ENCODE measurements around the gene CRHR1. TPM values are rescaled to one million over a fixed set of nuclear protein-coding genes. Genes with fewer than 3 reads are reported as not detected.
A peak's percentile ranks its signal among the peaks of the same experiment; 100 is the strongest.

CRHR1 gene
- polyA plus RNA-seq, 1 of the 3 experiments (the other 2 are of a cell fraction), result 0.13 TPM

DNA sequence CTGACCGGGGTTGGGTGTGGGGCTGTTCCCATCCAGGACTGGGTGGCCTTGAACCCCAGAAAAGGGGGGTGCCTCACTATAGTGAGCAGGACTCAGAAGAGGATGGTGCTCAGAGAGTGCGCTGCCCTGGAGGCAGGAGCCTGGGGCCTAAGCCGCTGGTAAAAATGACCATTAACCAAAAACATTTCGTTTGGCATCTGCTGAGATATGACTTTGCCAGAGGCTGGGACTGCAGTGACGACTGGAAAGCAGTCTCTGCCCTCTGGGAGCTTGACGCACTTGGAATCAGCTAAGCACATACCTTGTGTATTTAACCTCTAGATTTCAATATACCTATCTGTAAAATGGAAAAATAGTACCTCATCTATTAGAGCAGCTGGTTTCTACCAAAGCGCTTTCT is 7.2 kb upstream of the CRHR1 start:
- Histone ChIP-seq H3K9me3 (no peaks in the 10 kb centered on the region), H3K79me2 (ENCODE audit: insufficient read depth) (no peaks in the 10 kb centered on the region), H3F3A (replicated peaks; ENCODE audit: insufficient read depth) (peaks cover under 1% of the 10 kb centered on the region), H3K9ac (no peak overlapping the region), H3K4me3 (ENCODE audit: low read depth in 2 of 2, low read length in 1 of 2) (no peak overlapping the region), H3K4me2 (no peak overlapping the region), H3K4me1 (ENCODE audit: control insufficient read depth in 1 of 2, insufficient read depth in 2 of 2, low read depth in 1 of 2, low read length in 1 of 2) (peaks cover 0 to 13% of the 10 kb centered on the region in 2 experiments; a peak in 1 of 4 replicates), H3K9me2 (no peaks in the 10 kb centered on the region), H3K27ac (ENCODE audit: low read depth in 2 of 2, low read length in 1 of 2) (no peak overlapping the region), H4K20me1 (ENCODE audit: insufficient read depth) (no peaks in the 10 kb centered on the region), H3K27me3 (ENCODE audit: insufficient read depth) (no peaks in the 10 kb centered on the region; the same call in none of the 2 replicates), H3K36me3 (replicated peaks in 1 of 2; ENCODE audit: control insufficient read depth in 1 of 2, insufficient read depth in 2 of 2, low read length in 1 of 2) (no peaks in the 10 kb centered on the region), H2AFZ (ENCODE audit: low read depth) (no peak overlapping the region)
- TF ChIP-seq FOSL2 (IDR thresholded peaks at IDR 0.05; ENCODE audit: borderline replicate concordance, low read depth) (no peak), YY1 (IDR thresholded peaks at IDR 0.05; ENCODE audit: low read depth) (no peak), RCOR1 (IDR thresholded peaks at IDR 0.05; ENCODE audit: low read length) (no peak), EZH2phosphoT487 (IDR thresholded peaks at IDR 0.05; ENCODE audit: borderline replicate concordance, low read depth) (no peak), RAD21 (IDR thresholded peaks at IDR 0.05; ENCODE audit: low read length) (no peak), ELF1 (IDR thresholded peaks at IDR 0.05) (no peak), MEF2A (IDR thresholded peaks at IDR 0.05; ENCODE audit: borderline replicate concordance, low read depth) (no peak), MXI1 (IDR thresholded peaks at IDR 0.05; ENCODE audit: low read depth, low read length) (no peak)
- TF ChIP-seq, protein P1, sequence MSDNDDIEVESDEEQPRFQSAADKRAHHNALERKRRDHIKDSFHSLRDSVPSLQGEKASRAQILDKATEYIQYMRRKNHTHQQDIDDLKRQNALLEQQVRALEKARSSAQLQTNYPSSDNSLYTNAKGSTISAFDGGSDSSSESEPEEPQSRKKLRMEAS (IDR thresholded peaks at IDR 0.05; ENCODE audit: low read depth), result no peak
- ChIA-PET POLR2A (no interaction called here), CTCF (interaction anchor here (2.0 to 11.0 kb wide), 2 partner anchors 55 to 75 kb away, joined by 8 to 164 read pairs; no protein-coding TSS in a partner anchor)
- DNase-seq, result no peak
- WGBS (ENCODE audit: low lambda C conversion rate), result 55% methylated on average over 7 of the region's 7 CpGs

DNA sequence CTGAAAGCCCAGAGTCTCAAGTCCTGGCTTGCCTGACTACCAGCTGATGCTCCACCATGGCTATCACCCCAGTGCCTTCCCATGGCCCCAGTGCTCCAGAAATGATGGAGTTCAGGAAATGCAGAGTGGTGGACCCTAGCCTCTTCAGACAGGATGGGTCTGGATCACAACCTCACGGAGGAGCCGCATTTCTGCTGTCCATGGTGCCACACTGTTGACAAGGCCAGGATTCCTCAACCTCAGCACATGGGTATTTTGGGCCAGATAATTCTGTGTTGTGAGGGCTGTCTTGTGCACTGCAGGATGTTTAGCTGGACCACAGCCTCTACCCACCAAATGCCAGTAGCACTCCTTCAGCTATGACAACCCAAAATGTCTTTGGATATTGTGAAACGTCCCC is 6.7 kb upstream of the CRHR1 start:
- no peak for DNase-seq
- TF ChIP-seq, protein P2, sequence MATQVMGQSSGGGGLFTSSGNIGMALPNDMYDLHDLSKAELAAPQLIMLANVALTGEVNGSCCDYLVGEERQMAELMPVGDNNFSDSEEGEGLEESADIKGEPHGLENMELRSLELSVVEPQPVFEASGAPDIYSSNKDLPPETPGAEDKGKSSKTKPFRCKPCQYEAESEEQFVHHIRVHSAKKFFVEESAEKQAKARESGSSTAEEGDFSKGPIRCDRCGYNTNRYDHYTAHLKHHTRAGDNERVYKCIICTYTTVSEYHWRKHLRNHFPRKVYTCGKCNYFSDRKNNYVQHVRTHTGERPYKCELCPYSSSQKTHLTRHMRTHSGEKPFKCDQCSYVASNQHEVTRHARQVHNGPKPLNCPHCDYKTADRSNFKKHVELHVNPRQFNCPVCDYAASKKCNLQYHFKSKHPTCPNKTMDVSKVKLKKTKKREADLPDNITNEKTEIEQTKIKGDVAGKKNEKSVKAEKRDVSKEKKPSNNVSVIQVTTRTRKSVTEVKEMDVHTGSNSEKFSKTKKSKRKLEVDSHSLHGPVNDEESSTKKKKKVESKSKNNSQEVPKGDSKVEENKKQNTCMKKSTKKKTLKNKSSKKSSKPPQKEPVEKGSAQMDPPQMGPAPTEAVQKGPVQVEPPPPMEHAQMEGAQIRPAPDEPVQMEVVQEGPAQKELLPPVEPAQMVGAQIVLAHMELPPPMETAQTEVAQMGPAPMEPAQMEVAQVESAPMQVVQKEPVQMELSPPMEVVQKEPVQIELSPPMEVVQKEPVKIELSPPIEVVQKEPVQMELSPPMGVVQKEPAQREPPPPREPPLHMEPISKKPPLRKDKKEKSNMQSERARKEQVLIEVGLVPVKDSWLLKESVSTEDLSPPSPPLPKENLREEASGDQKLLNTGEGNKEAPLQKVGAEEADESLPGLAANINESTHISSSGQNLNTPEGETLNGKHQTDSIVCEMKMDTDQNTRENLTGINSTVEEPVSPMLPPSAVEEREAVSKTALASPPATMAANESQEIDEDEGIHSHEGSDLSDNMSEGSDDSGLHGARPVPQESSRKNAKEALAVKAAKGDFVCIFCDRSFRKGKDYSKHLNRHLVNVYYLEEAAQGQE (IDR thresholded peaks at IDR 0.05; ENCODE audit: low read depth, low read length), result peak; percentile 89
- no peak for TF ChIP-seq ZBTB33 (IDR thresholded peaks at IDR 0.05; ENCODE audit: borderline replicate concordance, low read depth)
- ChIA-PET CTCF (interaction anchor here (2.0 to 11.0 kb wide), 2 partner anchors 54 to 74 kb away, joined by 8 to 164 read pairs; no protein-coding TSS in a partner anchor), POLR2A (no interaction called here)
- Histone ChIP-seq H3K4me3 (ENCODE audit: low read depth in 2 of 2, low read length in 1 of 2) (no peak overlapping the region), H2AFZ (ENCODE audit: low read depth) (no peak overlapping the region), H3K27ac (ENCODE audit: low read depth in 2 of 2, low read length in 1 of 2) (no peak overlapping the region), H3K27me3 (ENCODE audit: insufficient read depth) (peaks cover 3% of the 10 kb centered on the region), H3K79me2 (ENCODE audit: insufficient read depth) (no peaks in the 10 kb centered on the region), H3F3A (replicated peaks; ENCODE audit: insufficient read depth) (peaks cover 5% of the 10 kb centered on the region), H3K9me2 (no peaks in the 10 kb centered on the region), H4K20me1 (ENCODE audit: insufficient read depth) (peaks cover under 1% of the 10 kb centered on the region; the same call in 1 of the 2 replicates), H3K36me3 (replicated peaks in 1 of 2; ENCODE audit: control insufficient read depth in 1 of 2, insufficient read depth in 2 of 2, low read length in 1 of 2) (no peaks in the 10 kb centered on the region), H3K9me3 (no peaks in the 10 kb centered on the region), H3K4me2 (no peak overlapping the region), H3K4me1 (ENCODE audit: control insufficient read depth in 1 of 2, insufficient read depth in 2 of 2, low read depth in 1 of 2, low read length in 1 of 2) (peaks cover 0 to 13% of the 10 kb centered on the region in 2 experiments; a peak in 1 of 4 replicates), H3K9ac (no peak overlapping the region)
- WGBS (ENCODE audit: low lambda C conversion rate), result 87% methylated on average over 3 of the region's 3 CpGs

All from SK-N-SH (cell line).